Astrocyte (in vitro differentiated cells and primary cell): Measurements from ENCODE around the gene LRIG3. TPM values are rescaled to one million over a fixed set of nuclear protein-coding genes. Genes with fewer than 3 reads are reported as not detected.

Experiments
- DNase-seq: peaks from one replicate; pipeline ENCODE4 v3.0.0-alpha.2; 2010; ENCODE audit warnings: low read depth
- FAIRE-seq: peaks from 2 replicates; lab custom pipeline; 2011; peaks lifted over from hg19 to GRCh38; lab: Jason Lieb, UNC
- H2AFZ ChIP-seq: 2 replicates; pipeline ENCODE4 v1.6.0; 2012; ENCODE audit warnings: low read depth, low read length, inconsistent platforms
- H3K27ac ChIP-seq: 2 replicates; pipeline ENCODE4 v1.5.1; 2011; ENCODE audit warnings: low read depth, low read length, inconsistent platforms
- H3K27me3 ChIP-seq: 2 replicates; pipeline ENCODE4 v1.6.0; 2011; ENCODE audit warnings: low read length, inconsistent platforms; ENCODE audit not compliant: insufficient read depth
- H3K36me3 ChIP-seq: 2 replicates; pipeline ENCODE4 v1.5.1; 2011; ENCODE audit warnings: low read length, inconsistent platforms; ENCODE audit not compliant: insufficient read depth
- H3K4me1 ChIP-seq: 2 replicates; pipeline ENCODE4 v1.5.1; 2011; ENCODE audit warnings: low read length, inconsistent platforms; ENCODE audit not compliant: insufficient read depth
- H3K4me2 ChIP-seq: 2 replicates; pipeline ENCODE4 v1.6.0; 2012; ENCODE audit warnings: low read length, inconsistent platforms
- H3K4me3 ChIP-seq: 2 replicates; pipeline ENCODE4 v1.5.1; 2011; ENCODE audit warnings: low read depth, mild to moderate bottlenecking, low read length, inconsistent platforms; ENCODE audit not compliant: insufficient read depth
- H3K79me2 ChIP-seq: 2 replicates; pipeline ENCODE4 v1.6.0; 2012; ENCODE audit warnings: mild to moderate bottlenecking, low read length, inconsistent platforms; ENCODE audit not compliant: insufficient read depth
- H3K9ac ChIP-seq: 2 replicates; pipeline ENCODE4 v1.6.0; 2012; ENCODE audit warnings: mild to moderate bottlenecking, low read length, inconsistent platforms
- H3K9me3 ChIP-seq: 2 replicates; pipeline ENCODE4 v1.5.1; 2012; ENCODE audit warnings: low read depth, mild to moderate bottlenecking, low read length, inconsistent platforms; ENCODE audit not compliant: insufficient read depth
- H4K20me1 ChIP-seq: 2 replicates; pipeline ENCODE4 v1.6.0; 2012; ENCODE audit warnings: low read length, inconsistent platforms; ENCODE audit not compliant: insufficient read depth
- H3K27ac Mint-ChIP-seq: one replicate; pipeline ENCODE4 v1.8.0; 2021; ENCODE audit warnings: mild to moderate bottlenecking, mixed read lengths; ENCODE audit not compliant: unreplicated experiment
- H3K27me3 Mint-ChIP-seq: one replicate; pipeline ENCODE4 v1.8.0; 2021; ENCODE audit warnings: low read depth, mixed read lengths; ENCODE audit not compliant: unreplicated experiment
- H3K36me3 Mint-ChIP-seq: one replicate; pipeline ENCODE4 v1.8.0; 2021; ENCODE audit warnings: low read depth, mixed read lengths; ENCODE audit not compliant: unreplicated experiment
- H3K4me1 Mint-ChIP-seq: one replicate; pipeline ENCODE4 v1.8.0; 2021; ENCODE audit warnings: low read depth, mixed read lengths; ENCODE audit not compliant: unreplicated experiment
- H3K4me3 Mint-ChIP-seq: one replicate; pipeline ENCODE4 v1.8.0; 2021; ENCODE audit warnings: mild to moderate bottlenecking, moderate library complexity, mixed read lengths; ENCODE audit not compliant: unreplicated experiment
- H3K9me3 Mint-ChIP-seq: one replicate; pipeline ENCODE4 v1.8.0; 2021; ENCODE audit warnings: mild to moderate bottlenecking, mixed read lengths; ENCODE audit not compliant: unreplicated experiment
- EZH2 ChIP-seq: IDR thresholded peaks from 2 replicates; pipeline ENCODE4 v1.6.1; 2012; ENCODE audit warnings: mild to moderate bottlenecking, low read length, inconsistent platforms; ENCODE audit not compliant: insufficient read depth
- total RNA-seq: library from RNA; stranded (reverse); gene quantifications from 2 replicates; pipeline ENCODE4 v1.2.1, GENCODE V29; 2021
- TF ChIP-seq, protein P1 (sequence below): IDR thresholded peaks from 2 replicates; pipeline ENCODE4 v1.5.1; 2011; ENCODE audit warnings: low read depth, mild to moderate bottlenecking, inconsistent platforms, low read length, moderate library complexity; ENCODE audit not compliant: insufficient read depth

LRIG3 gene
- total RNA-seq, 1 donor from 2014 or later, result 96.0 TPM

DNA sequence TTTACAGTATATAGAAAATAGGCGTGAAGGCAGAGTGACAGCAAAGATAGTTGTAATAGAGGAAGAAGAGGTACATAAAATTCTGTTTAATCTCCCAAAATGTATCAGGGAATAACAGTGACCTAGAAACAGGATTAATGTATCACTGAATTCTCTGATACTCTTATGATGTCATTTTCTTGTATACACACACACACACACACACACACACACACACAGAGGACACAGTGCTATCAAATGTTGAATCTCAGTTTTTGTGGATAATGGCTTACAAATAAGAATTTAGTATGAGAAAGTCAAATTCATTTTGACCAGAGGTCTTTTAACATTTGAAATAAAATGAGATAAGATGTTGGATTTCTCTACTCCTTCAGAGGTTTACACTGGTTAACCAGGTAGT lies 4.3 kb upstream of the LRIG3 start:
- no peak for TF ChIP-seq EZH2
- TF ChIP-seq, protein P1, sequence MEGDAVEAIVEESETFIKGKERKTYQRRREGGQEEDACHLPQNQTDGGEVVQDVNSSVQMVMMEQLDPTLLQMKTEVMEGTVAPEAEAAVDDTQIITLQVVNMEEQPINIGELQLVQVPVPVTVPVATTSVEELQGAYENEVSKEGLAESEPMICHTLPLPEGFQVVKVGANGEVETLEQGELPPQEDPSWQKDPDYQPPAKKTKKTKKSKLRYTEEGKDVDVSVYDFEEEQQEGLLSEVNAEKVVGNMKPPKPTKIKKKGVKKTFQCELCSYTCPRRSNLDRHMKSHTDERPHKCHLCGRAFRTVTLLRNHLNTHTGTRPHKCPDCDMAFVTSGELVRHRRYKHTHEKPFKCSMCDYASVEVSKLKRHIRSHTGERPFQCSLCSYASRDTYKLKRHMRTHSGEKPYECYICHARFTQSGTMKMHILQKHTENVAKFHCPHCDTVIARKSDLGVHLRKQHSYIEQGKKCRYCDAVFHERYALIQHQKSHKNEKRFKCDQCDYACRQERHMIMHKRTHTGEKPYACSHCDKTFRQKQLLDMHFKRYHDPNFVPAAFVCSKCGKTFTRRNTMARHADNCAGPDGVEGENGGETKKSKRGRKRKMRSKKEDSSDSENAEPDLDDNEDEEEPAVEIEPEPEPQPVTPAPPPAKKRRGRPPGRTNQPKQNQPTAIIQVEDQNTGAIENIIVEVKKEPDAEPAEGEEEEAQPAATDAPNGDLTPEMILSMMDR, result no peak
- Histone ChIP-seq H3K79me2 (peaks cover 3% of the 10 kb centered on the region), H3K4me3 (no peak overlapping the region), H3K27me3 (no peaks in the 10 kb centered on the region), H3K36me3 (no peaks in the 10 kb centered on the region), H3K4me1 (peaks cover 16% of the 10 kb centered on the region), H4K20me1 (no peaks in the 10 kb centered on the region), H3K27ac (no peak overlapping the region), H3K4me2 (peak overlapping the region; percentile 30), H3K9me3 (no peaks in the 10 kb centered on the region), H2AFZ (no peak overlapping the region), H3K9ac (no peak overlapping the region)
- no peaks in the 10 kb centered on the region for H3K9me3 Mint-ChIP-seq
- no peak overlapping the region for H3K27ac Mint-ChIP-seq
- FAIRE-seq (no peak), DNase-seq (no peak)
- peaks cover 31% of the 10 kb centered on the region for H3K4me1 Mint-ChIP-seq
- no peaks in the 10 kb centered on the region for H3K36me3 Mint-ChIP-seq
- H3K27me3 Mint-ChIP-seq, result no peaks in the 10 kb centered on the region
- H3K4me3 Mint-ChIP-seq, result no peak overlapping the region

DNA sequence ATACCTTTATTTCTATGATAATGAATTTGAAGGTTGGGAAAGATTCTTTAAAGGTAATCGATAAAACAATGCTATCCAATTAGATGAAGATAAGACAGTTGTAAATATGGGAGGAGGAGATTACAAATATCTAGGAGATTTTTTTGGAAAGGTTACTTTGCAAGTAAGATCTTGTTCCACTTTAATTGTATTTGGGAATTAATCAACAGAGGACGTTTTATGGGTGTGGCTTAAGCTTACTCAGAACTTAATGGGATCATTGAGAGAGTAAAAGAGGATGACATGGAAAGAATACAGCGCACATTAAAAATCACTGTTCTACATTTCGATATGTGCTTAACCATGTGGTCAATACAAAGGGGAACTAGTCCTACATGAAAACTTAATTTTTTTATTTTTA lies 3.5 kb upstream of the LRIG3 start:
- H3K4me1 Mint-ChIP-seq, result peaks cover 31% of the 10 kb centered on the region
- H3K4me1 ChIP-seq, result peaks cover 16% of the 10 kb centered on the region
- H3K4me3 ChIP-seq, result no peak overlapping the region
- H2AFZ ChIP-seq, result no peak overlapping the region
- peaks cover 11% of the 10 kb centered on the region for H3K79me2 ChIP-seq
- H3K27ac ChIP-seq, result no peak overlapping the region
- H3K4me3 Mint-ChIP-seq, result no peak overlapping the region
- no peak overlapping the region for H3K9ac ChIP-seq
- no peaks in the 10 kb centered on the region for H3K27me3 ChIP-seq
- DNase-seq (no peak), FAIRE-seq (no peak)
- TF ChIP-seq EZH2, result no peak
- TF ChIP-seq, protein P1, result no peak
- H3K36me3 Mint-ChIP-seq, result peaks cover 4% of the 10 kb centered on the region
- H3K9me3 ChIP-seq, result no peaks in the 10 kb centered on the region
- no peak overlapping the region for H3K27ac Mint-ChIP-seq
- H4K20me1 ChIP-seq, result no peaks in the 10 kb centered on the region
- no peaks in the 10 kb centered on the region for H3K36me3 ChIP-seq
- H3K4me2 ChIP-seq, result no peak overlapping the region
- H3K9me3 Mint-ChIP-seq, result peaks cover 2% of the 10 kb centered on the region
- H3K27me3 Mint-ChIP-seq, result no peaks in the 10 kb centered on the region

DNA sequence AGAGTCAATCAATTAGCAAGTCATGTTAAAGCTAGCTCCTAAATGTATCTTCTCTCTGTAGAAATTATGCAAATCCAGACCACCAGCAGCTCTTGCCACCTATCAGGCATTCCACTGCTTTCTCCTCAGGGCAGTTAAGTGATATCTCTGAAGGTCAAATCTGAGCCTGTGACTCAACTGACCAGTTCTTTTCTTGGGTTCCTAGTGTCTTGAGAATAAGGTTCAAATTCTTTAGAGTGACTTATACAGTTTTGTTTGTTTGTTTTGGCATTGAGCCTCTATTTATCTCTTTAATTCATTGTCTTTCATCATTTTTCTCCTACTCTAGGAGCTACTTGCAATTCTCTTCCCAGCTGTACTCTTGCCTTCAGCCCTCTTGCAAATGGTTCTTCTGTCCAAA lies 2.5 kb upstream of the LRIG3 start:
- H3K36me3 Mint-ChIP-seq, result peaks cover 4% of the 10 kb centered on the region
- no peaks in the 10 kb centered on the region for H3K36me3 ChIP-seq
- H3K4me1 Mint-ChIP-seq, result peaks cover 31% of the 10 kb centered on the region
- TF ChIP-seq, protein P1, result no peak
- no peak for TF ChIP-seq EZH2
- no peak overlapping the region for H3K4me3 ChIP-seq
- FAIRE-seq (no peak), DNase-seq (peak; percentile 85)
- H2AFZ ChIP-seq, result no peak overlapping the region
- H3K9me3 Mint-ChIP-seq, result peaks cover 2% of the 10 kb centered on the region
- H3K27ac ChIP-seq, result no peak overlapping the region
- H3K27ac Mint-ChIP-seq, result no peak overlapping the region
- H4K20me1 ChIP-seq, result no peaks in the 10 kb centered on the region
- no peak overlapping the region for H3K4me3 Mint-ChIP-seq
- no peaks in the 10 kb centered on the region for H3K27me3 Mint-ChIP-seq
- peaks cover 16% of the 10 kb centered on the region for H3K4me1 ChIP-seq
- no peaks in the 10 kb centered on the region for H3K27me3 ChIP-seq
- H3K79me2 ChIP-seq, result peaks cover 21% of the 10 kb centered on the region
- H3K9ac ChIP-seq, result no peak overlapping the region
- no peaks in the 10 kb centered on the region for H3K9me3 ChIP-seq
- peak overlapping the region; percentile 28 for H3K4me2 ChIP-seq
